H54 (cell line): Measurements from ENCODE around the gene GARS1.

Experiments
- DNase-seq: peaks from one replicate; pipeline ENCODE4 v3.0.0; 2011; ENCODE audit warnings: low spot score, mixed read lengths; ENCODE audit not compliant: insufficient read length
- FAIRE-seq: peaks from 3 replicates; lab custom pipeline; 2011; peaks lifted over from hg19 to GRCh38; lab: Jason Lieb, UNC
- POLR2A ChIP-seq: IDR thresholded peaks from 2 replicates; pipeline ENCODE4 v1.6.1; 2011; ENCODE audit warnings: low read depth, mild to moderate bottlenecking, low read length

GARS1 gene, protein sequence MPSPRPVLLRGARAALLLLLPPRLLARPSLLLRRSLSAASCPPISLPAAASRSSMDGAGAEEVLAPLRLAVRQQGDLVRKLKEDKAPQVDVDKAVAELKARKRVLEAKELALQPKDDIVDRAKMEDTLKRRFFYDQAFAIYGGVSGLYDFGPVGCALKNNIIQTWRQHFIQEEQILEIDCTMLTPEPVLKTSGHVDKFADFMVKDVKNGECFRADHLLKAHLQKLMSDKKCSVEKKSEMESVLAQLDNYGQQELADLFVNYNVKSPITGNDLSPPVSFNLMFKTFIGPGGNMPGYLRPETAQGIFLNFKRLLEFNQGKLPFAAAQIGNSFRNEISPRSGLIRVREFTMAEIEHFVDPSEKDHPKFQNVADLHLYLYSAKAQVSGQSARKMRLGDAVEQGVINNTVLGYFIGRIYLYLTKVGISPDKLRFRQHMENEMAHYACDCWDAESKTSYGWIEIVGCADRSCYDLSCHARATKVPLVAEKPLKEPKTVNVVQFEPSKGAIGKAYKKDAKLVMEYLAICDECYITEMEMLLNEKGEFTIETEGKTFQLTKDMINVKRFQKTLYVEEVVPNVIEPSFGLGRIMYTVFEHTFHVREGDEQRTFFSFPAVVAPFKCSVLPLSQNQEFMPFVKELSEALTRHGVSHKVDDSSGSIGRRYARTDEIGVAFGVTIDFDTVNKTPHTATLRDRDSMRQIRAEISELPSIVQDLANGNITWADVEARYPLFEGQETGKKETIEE

DNA sequence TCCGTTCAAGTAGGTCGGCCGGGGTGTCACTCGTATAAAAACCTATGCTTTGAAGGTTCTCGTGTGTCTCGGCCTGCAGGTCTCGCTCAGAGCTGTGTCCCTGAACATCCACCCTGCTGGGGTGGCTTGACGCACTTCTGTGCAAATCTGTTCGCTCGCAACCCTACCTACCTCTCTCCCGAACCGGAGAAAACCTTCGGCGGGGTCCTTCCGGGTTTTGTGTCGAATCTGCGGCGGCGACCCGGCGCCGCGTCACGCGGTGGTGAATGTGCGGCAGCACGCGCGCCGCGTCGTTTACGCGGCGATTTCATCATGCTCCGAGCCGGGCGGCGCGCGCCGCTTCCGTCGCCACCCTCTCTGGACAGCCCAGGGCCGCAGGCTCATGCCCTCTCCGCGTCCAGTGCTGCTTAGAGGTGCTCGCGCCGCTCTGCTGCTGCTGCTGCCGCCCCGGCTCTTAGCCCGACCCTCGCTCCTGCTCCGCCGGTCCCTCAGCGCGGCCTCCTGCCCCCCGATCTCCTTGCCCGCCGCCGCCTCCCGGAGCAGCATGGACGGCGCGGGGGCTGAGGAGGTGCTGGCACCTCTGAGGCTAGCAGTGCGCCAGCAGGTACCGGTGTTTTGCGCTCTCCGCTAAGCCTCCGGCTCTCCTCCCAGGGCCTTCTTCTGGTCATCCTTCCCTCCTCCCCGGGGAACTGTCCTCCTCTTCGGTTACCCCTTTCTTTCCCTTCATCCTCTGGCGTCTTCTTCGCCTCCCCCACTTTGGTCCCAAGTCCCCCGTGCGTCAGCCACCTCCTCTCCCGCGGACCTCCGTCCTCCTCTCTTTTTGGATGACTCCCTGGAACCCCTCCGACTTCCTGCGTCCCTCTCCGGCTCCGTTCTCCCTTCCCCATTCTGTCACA lies at the start of gene GARS1:
GARS1 (plus strand) TSS at position 339 of the 896 bp plus-strand sequence; CDS start at position 383, 44 bp downstream.
- DNase-seq (peak; percentile 89), FAIRE-seq (peak; percentile 81)
- peak; percentile 98 for TF ChIP-seq POLR2A

- DNase-seq (no peak), FAIRE-seq (no peak)
- TF ChIP-seq POLR2A, result no peak
Measured at GRCh38 chr7:30545791-30546555, 48.7 kb upstream of the GARS1 start.

GRCh38 chr7:30546596-30546995 lies 48.1 kb upstream of the GARS1 start:
- FAIRE-seq, result no peak
- no peak for TF ChIP-seq POLR2A
- DNase-seq, result no peak

- no peak for TF ChIP-seq POLR2A
- peak; percentile 76 for DNase-seq
- peak; percentile 91 for FAIRE-seq
Measured at GRCh38 chr7:30548845-30549244, 45.8 kb upstream of the GARS1 start.

- no peak for DNase-seq
- no peak for FAIRE-seq
- TF ChIP-seq POLR2A, result no peak
Measured at GRCh38 chr7:30549931-30550493, 44.7 kb upstream of the GARS1 start.

- no peak for FAIRE-seq
- no peak for DNase-seq
- TF ChIP-seq POLR2A, result no peak
Measured at GRCh38 chr7:30552330-30552729, 42.3 kb upstream of the GARS1 start.

- FAIRE-seq (no peak), DNase-seq (no peak)
- no peak for TF ChIP-seq POLR2A
Measured at GRCh38 chr7:30553141-30553540, 41.5 kb upstream of the GARS1 start.

DNA sequence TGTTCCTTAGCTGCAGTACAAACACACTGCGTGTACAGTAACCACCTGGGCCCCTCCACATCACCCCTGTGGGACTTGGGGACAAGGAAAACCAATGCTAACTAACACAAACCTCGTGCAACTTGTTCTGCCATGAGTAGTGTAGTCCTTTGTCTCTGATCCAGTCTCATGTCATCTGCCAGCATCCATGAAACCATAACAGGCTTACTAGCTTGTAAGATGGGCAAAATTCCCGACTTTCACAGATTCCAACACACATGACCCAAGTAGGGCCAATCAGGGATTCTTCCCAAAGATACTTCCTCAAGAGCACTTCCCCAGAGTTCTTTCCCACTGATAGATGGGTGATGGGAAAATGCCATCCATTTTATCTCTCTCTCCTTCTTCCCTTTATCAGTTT lies 41.1 kb upstream of the GARS1 start:
- DNase-seq (no peak), FAIRE-seq (no peak)

GRCh38 chr7:30555525-30555924 lies 39.2 kb upstream of the GARS1 start:
- no peak for TF ChIP-seq POLR2A
- FAIRE-seq, result no peak
- DNase-seq, result no peak

More for the DNA sequence above, 41.1 kb upstream of the GARS1 start:
- TF ChIP-seq POLR2A, result no peak

GRCh38 chr7:30556840-30557239 lies 37.8 kb upstream of the GARS1 start:
- FAIRE-seq (no peak), DNase-seq (no peak)
- no peak for TF ChIP-seq POLR2A

- no peak for TF ChIP-seq POLR2A
- FAIRE-seq (no peak), DNase-seq (no peak)
Measured at GRCh38 chr7:30557245-30557644, 37.4 kb upstream of the GARS1 start.

GRCh38 chr7:30559611-30560010 lies 35.1 kb upstream of the GARS1 start:
- FAIRE-seq (no peak), DNase-seq (no peak)
- TF ChIP-seq POLR2A, result no peak
